ENCODE measurements around the gene WDR37. TPM values are rescaled to one million over a fixed set of nuclear protein-coding genes. Genes with fewer than 3 reads are reported as not detected.

The WDR37 gene
- total and polyA plus RNA-seq, 10 of the 15 experiments (the other 5 are each of a cell fraction or from before 2014, with no cell fraction given) = 1.9 to 11.1 (median 7.1) TPM

DNA sequence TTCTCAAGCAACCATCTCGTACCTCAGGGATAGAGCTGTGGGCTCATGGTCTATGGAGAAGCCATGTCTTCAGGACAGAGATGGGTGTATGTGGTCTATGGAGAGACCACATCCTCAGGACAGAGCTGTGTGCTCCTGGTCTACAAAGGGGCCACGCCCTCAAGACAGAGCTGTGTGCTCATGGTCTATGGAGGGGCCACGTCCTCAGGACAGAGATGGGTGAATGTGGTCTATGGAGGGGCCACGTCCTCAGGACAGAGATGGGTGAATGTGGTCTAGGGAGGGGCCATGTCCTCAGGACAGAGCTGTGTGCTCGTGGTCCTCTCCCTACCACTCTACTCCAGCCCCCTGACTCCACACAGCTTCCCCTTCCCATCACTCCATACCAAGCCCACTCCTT lies 117.8 kb downstream of the WDR37 start:
- Histone ChIP-seq H3K36me3 (ENCODE audit: control insufficient read depth in 2 of 2, insufficient read depth in 2 of 2, low read length in 1 of 2) (no peaks in the 10 kb centered on the region), H3K9me3 (replicated peaks; ENCODE audit: control insufficient read depth, insufficient read depth, low read length) (no peaks in the 10 kb centered on the region), H3K27me3 (replicated peaks in 1 of 2; ENCODE audit: control insufficient read depth in 2 of 2, insufficient read depth in 2 of 2, low read length in 1 of 2) (peaks cover 0 to 2% of the 10 kb centered on the region in 2 experiments; a peak in 2 of 4 replicates), H3K4me1 (ENCODE audit: control insufficient read depth, insufficient read depth, low read length) (no peaks in the 10 kb centered on the region), H3K27ac (ENCODE audit: control insufficient read depth, insufficient read depth) (no peak overlapping the region), H2AFZ (ENCODE audit: control insufficient read depth, low read depth, low read length) (no peak overlapping the region), H3K79me2 (ENCODE audit: control insufficient read depth, insufficient read depth, low read length) (no peaks in the 10 kb centered on the region), H3K4me2 (ENCODE audit: control insufficient read depth, insufficient read depth) (no peak overlapping the region), H3K9ac (ENCODE audit: control insufficient read depth, insufficient read depth, low read length) (no peak overlapping the region), H3K4me3 (no peak overlapping the region), H4K20me1 (ENCODE audit: control insufficient read depth, insufficient read depth) (no peaks in the 10 kb centered on the region)
- TF ChIP-seq CREM (IDR thresholded peaks at IDR 0.05; ENCODE audit: low read depth) = no peak
- TF ChIP-seq BMI1 (IDR thresholded peaks at IDR 0.05; ENCODE audit: borderline replicate concordance) = no peak
- TF ChIP-seq, protein P1, sequence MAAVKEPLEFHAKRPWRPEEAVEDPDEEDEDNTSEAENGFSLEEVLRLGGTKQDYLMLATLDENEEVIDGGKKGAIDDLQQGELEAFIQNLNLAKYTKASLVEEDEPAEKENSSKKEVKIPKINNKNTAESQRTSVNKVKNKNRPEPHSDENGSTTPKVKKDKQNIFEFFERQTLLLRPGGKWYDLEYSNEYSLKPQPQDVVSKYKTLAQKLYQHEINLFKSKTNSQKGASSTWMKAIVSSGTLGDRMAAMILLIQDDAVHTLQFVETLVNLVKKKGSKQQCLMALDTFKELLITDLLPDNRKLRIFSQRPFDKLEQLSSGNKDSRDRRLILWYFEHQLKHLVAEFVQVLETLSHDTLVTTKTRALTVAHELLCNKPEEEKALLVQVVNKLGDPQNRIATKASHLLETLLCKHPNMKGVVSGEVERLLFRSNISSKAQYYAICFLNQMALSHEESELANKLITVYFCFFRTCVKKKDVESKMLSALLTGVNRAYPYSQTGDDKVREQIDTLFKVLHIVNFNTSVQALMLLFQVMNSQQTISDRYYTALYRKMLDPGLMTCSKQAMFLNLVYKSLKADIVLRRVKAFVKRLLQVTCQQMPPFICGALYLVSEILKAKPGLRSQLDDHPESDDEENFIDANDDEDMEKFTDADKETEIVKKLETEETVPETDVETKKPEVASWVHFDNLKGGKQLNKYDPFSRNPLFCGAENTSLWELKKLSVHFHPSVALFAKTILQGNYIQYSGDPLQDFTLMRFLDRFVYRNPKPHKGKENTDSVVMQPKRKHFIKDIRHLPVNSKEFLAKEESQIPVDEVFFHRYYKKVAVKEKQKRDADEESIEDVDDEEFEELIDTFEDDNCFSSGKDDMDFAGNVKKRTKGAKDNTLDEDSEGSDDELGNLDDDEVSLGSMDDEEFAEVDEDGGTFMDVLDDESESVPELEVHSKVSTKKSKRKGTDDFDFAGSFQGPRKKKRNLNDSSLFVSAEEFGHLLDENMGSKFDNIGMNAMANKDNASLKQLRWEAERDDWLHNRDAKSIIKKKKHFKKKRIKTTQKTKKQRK (IDR thresholded peaks at IDR 0.05; ENCODE audit: low read depth, low read length) = no peak
- intact Hi-C loops (cut with micrococcal nuclease; ENCODE audit: unreplicated experiment) (no loop called here), in situ Hi-C loops (cut with MboI) (no loop called here)
- 5% methylated on average over 5 of the region's 5 CpGs for WGBS (ENCODE audit: insufficient coverage, insufficient replicate concordance, low lambda C conversion rate, missing lambda C conversion rate)
- DNase-seq (ENCODE audit: low read depth, low spot score) = no peak
- ATAC-seq = no peak
- POLR2A ChIA-PET = no interaction called here
- RAD21 ChIA-PET (ENCODE audit: unreplicated experiment) = no interaction called here
- BruUV-seq (replicated peaks) = no TSS peak
- CTCF ChIA-PET = no interaction called here
- SMC1A ChIA-PET (ENCODE audit: uncharacterized antibody, unreplicated experiment) = no interaction called here
- no peak for FAIRE-seq

DNA sequence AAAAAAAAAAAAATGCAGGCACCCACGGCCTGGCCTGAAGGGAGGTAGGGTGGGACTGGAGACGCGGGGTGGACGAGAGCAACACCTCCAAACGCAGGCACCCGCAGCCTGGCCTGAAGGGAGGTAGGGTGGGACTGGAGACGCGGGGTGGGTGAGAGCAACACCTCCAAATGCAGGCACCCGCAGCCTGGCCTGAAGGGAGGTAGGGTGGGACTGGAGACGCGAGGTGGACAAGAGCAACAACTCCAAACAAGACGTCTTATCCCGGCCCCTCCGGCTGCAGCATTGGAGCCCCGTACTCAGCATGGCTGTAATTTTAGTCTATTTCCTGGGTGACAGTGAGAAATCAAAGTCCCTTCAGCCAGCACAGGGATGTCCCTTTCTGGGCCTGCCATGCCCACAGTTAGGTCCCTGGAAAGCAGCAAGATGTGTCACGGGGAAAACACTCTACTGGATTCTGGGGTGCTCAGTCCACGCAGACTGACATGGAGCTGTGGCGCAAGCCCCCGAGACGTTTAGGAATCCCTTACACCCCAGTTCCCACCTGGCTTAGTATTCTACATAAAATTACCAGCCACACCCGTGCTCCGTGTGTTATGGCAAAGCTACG lies 119.9 kb downstream of the WDR37 start:
- no peaks in the 10 kb centered on the region for H3K4me1 ChIP-seq (ENCODE audit: control insufficient read depth, insufficient read depth, low read length)
- ChIA-PET RAD21 (ENCODE audit: unreplicated experiment) (no interaction called here), SMC1A (ENCODE audit: uncharacterized antibody, unreplicated experiment) (no interaction called here), POLR2A (no interaction called here), CTCF (no interaction called here)
- in situ Hi-C loops (cut with MboI) (no loop called here), intact Hi-C loops (cut with micrococcal nuclease; ENCODE audit: unreplicated experiment) (no loop called here)
- no peak overlapping the region for H3K4me2 ChIP-seq (ENCODE audit: control insufficient read depth, insufficient read depth)
- no TSS peak for BruUV-seq (replicated peaks)
- H3K9ac ChIP-seq (ENCODE audit: control insufficient read depth, insufficient read depth, low read length) = no peak overlapping the region
- no peaks in the 10 kb centered on the region for H3K79me2 ChIP-seq (ENCODE audit: control insufficient read depth, insufficient read depth, low read length)
- H3K27me3 ChIP-seq (replicated peaks in 1 of 2; ENCODE audit: control insufficient read depth in 2 of 2, insufficient read depth in 2 of 2, low read length in 1 of 2) = peaks cover 0 to 2% of the 10 kb centered on the region in 2 experiments; a peak in 2 of 4 replicates
- no peak overlapping the region for H3K27ac ChIP-seq (ENCODE audit: control insufficient read depth, insufficient read depth)
- H3K4me3 ChIP-seq = no peak overlapping the region
- no peaks in the 10 kb centered on the region for H4K20me1 ChIP-seq (ENCODE audit: control insufficient read depth, insufficient read depth)
- H3K9me3 ChIP-seq (replicated peaks; ENCODE audit: control insufficient read depth, insufficient read depth, low read length) = no peaks in the 10 kb centered on the region
- no peak for TF ChIP-seq RBBP5 (conservative IDR thresholded peaks at IDR 0.05)
- TF ChIP-seq CEBPB (IDR thresholded peaks at IDR 0.05; ENCODE audit: borderline replicate concordance in 1 of 2, low read depth in 2 of 2, low read length in 2 of 2) = no peak
- TF ChIP-seq ESRRA (IDR thresholded peaks at IDR 0.05; ENCODE audit: low read length) = no peak
- no peak for TF ChIP-seq EGR1 (IDR thresholded peaks at IDR 0.05; ENCODE audit: borderline replicate concordance in 1 of 2, low read depth in 2 of 2, low read length in 2 of 2)
- TF ChIP-seq ATF7 (IDR thresholded peaks at IDR 0.05; ENCODE audit: low read depth) = no peak
- TF ChIP-seq ZNF384 (IDR thresholded peaks at IDR 0.05; ENCODE audit: borderline replicate concordance, low read depth, low read length) = no peak
- no peak for TF ChIP-seq ZNF24 (IDR thresholded peaks at IDR 0.05)
- no peak for TF ChIP-seq FOXM1 (IDR thresholded peaks at IDR 0.05; ENCODE audit: low read depth, low read length)
- TF ChIP-seq, protein P2, sequence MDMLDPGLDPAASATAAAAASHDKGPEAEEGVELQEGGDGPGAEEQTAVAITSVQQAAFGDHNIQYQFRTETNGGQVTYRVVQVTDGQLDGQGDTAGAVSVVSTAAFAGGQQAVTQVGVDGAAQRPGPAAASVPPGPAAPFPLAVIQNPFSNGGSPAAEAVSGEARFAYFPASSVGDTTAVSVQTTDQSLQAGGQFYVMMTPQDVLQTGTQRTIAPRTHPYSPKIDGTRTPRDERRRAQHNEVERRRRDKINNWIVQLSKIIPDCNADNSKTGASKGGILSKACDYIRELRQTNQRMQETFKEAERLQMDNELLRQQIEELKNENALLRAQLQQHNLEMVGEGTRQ (IDR thresholded peaks at IDR 0.05; ENCODE audit: borderline replicate concordance, low read depth, low read length) = no peak
- TF ChIP-seq STAT3 (IDR thresholded peaks at IDR 0.05; ENCODE audit: low read depth, low read length) = no peak
- H2AFZ ChIP-seq (ENCODE audit: control insufficient read depth, low read depth, low read length) = no peak overlapping the region
- DNase-seq (ENCODE audit: low read depth, low spot score) = no peak
- 46% methylated on average over 23 of the region's 23 CpGs for WGBS (ENCODE audit: insufficient coverage, insufficient replicate concordance, low lambda C conversion rate, missing lambda C conversion rate)
- no peaks in the 10 kb centered on the region for H3K36me3 ChIP-seq (ENCODE audit: control insufficient read depth in 2 of 2, insufficient read depth in 2 of 2, low read length in 1 of 2)
- ATAC-seq = no peak
- no peak for FAIRE-seq

Data from GM12878 (cell line).